T1000 (cell line): ENCODE data around the gene PIK3CB.
A peak's percentile ranks its signal among the peaks of the same experiment; 100 is the strongest.
"Not testable (repeated sequence)": the region's sequence is repeated elsewhere in the genome, so short reads cannot be mapped to it uniquely, and the experiment has no call there.

Source experiments
- DNase-seq: peaks from one replicate; lab custom pipeline; 2025; ENCODE audit warnings: mixed read lengths; lab: John Stamatoyannopoulos, UW

Gene PIK3CB

GRCh38 chr3:138747225-138747624 is 87.5 kb downstream of the PIK3CB start:
- DNase-seq = no peak

- DNase-seq = no peak
Observed at GRCh38 chr3:138740072-138740471, 94.7 kb downstream of the PIK3CB start.

GRCh38 chr3:138732456-138732855 is 102.3 kb downstream of the PIK3CB start:
- DNase-seq = no peak

GRCh38 chr3:138726946-138727730 is 107.6 kb downstream of the PIK3CB start:
- DNase-seq = no peak

- DNase-seq = not testable (repeated sequence)
Observed at GRCh38 chr3:138726042-138726441, 108.7 kb downstream of the PIK3CB start.

GRCh38 chr3:138725116-138725515 is 109.6 kb downstream of the PIK3CB start:
- no peak for DNase-seq

GRCh38 chr3:138724443-138724842 is 110.3 kb downstream of the PIK3CB start:
- DNase-seq = no peak

- no peak for DNase-seq
Observed at GRCh38 chr3:138718849-138719248, 115.9 kb downstream of the PIK3CB start.

- no peak for DNase-seq
Observed at GRCh38 chr3:138717348-138717747, 117.4 kb downstream of the PIK3CB start.

GRCh38 chr3:138712086-138712485 is 122.6 kb downstream of the PIK3CB start:
- DNase-seq = no peak

- DNase-seq = no peak
Observed at GRCh38 chr3:138705675-138706074, 129.1 kb downstream of the PIK3CB start.

GRCh38 chr3:138696666-138697370 is 137.9 kb downstream of the PIK3CB start:
- DNase-seq = no peak

- DNase-seq = peak; percentile 69
Observed at GRCh38 chr3:138694287-138695007, 140.3 kb downstream of the PIK3CB start.

- no peak for DNase-seq
Observed at GRCh38 chr3:138692152-138692551, 142.6 kb downstream of the PIK3CB start.

GRCh38 chr3:138691351-138691750 is 143.4 kb downstream of the PIK3CB start:
- no peak for DNase-seq

- no peak for DNase-seq
Observed at GRCh38 chr3:138690036-138690435, 144.7 kb downstream of the PIK3CB start.

GRCh38 chr3:138688871-138689299 is 145.8 kb downstream of the PIK3CB start:
- DNase-seq = no peak

GRCh38 chr3:138687236-138687635 is 147.5 kb downstream of the PIK3CB start:
- DNase-seq = no peak

GRCh38 chr3:138686771-138687221 is 147.9 kb downstream of the PIK3CB start:
- no peak for DNase-seq

GRCh38 chr3:138684396-138684795 is 150.3 kb downstream of the PIK3CB start:
- no peak for DNase-seq

- DNase-seq = no peak
Observed at GRCh38 chr3:138682648-138683047, 152.1 kb downstream of the PIK3CB start.

- no peak for DNase-seq
Observed at GRCh38 chr3:138681463-138682220, 153.1 kb downstream of the PIK3CB start.
